SK-N-SH (cell line): Measurements from ENCODE around the gene TMEM213. TPM values are rescaled to one million over a fixed set of nuclear protein-coding genes. Genes with fewer than 3 reads are reported as not detected.

ENCODE experiments used
- CTCF ChIA-PET: fragments of 300-600, 350-600 bp; formaldehyde crosslinking; extraction: SDS; loops from one replicate; lab custom pipeline; 2021; lab: Yijun Ruan, JAX
- POLR2A ChIA-PET: fragments of 350-600 bp; sonication (Branson Sonifier 250); formaldehyde crosslinking; extraction: SDS; loops from one replicate; lab custom pipeline; 2020; ENCODE audit warnings: antibody characterized with exemption, inconsistent platforms; lab: Yijun Ruan, JAX
- DNase-seq: peaks from one replicate; pipeline ENCODE4 v3.0.0; 2012
- H2AFZ ChIP-seq: fragments of 200-600 bp; sonication (generic); 2 replicates; pipeline ENCODE4 v1.8.1; 2016; ENCODE audit warnings: antibody characterized with exemption, mild to moderate bottlenecking, low read depth
- H3F3A ChIP-seq: fragments of 200-600 bp; sonication (generic); replicated peaks from 2 replicates; pipeline ENCODE3; 2016; ENCODE audit warnings: antibody characterized with exemption, mild to moderate bottlenecking; ENCODE audit not compliant: insufficient read depth
- H3K27ac ChIP-seq, 2 experiments: fragments of 200-500 bp in 1 of 2; fragments of 200-600 bp in 1 of 2; sonication (Bioruptor generic) in 1 of 2; sonication (generic), shearing (Covaris generic) in 1 of 2; 2 replicates each; pipeline versions ENCODE4 v1.5.1 to v1.6.1; 2014 to 2016; ENCODE audit warnings: low read depth in 2 of 2, inconsistent platforms in 1 of 2, low read length in 1 of 2, mild to moderate bottlenecking in 1 of 2, mixed read lengths in 1 of 2
- H3K27me3 ChIP-seq: fragments of 200-600 bp; sonication (generic), shearing (Covaris generic); 2 replicates; pipeline ENCODE4 v1.6.1; 2016; ENCODE audit warnings: mixed run types; ENCODE audit not compliant: insufficient read depth
- H3K36me3 ChIP-seq, 2 experiments: fragments of 200-500 bp in 1 of 2; fragments of 200-600 bp in 1 of 2; sonication (Bioruptor generic) in 1 of 2; sonication (generic) in 1 of 2; replicated peaks in 1 of 2; 2 replicates each; pipeline versions ENCODE3 to v1.5.1; 2014 to 2016; ENCODE audit warnings: low read length in 1 of 2, mild to moderate bottlenecking in 1 of 2; ENCODE audit not compliant: insufficient read depth in 2 of 2, control insufficient read depth in 1 of 2
- H3K4me1 ChIP-seq, 2 experiments: fragments of 200-500 bp in 1 of 2; fragments of 200-600 bp in 1 of 2; sonication (Bioruptor generic) in 1 of 2; sonication (generic), shearing (Covaris generic) in 1 of 2; 2 replicates each; pipeline versions ENCODE4 v1.5.1 to v1.6.1; 2014 to 2016; ENCODE audit warnings: low read depth in 1 of 2, low read length in 1 of 2, mixed run types in 1 of 2; ENCODE audit not compliant: insufficient read depth in 2 of 2, control insufficient read depth in 1 of 2
- H3K4me2 ChIP-seq: fragments of 200-600 bp; sonication (generic), shearing (Covaris generic); 2 replicates; pipeline ENCODE4 v1.6.1; 2017; ENCODE audit warnings: mixed run types
- H3K4me3 ChIP-seq, 2 experiments: fragments of 200-500 bp in 1 of 2; fragments of 200-600 bp in 1 of 2; sonication (Bioruptor generic) in 1 of 2; sonication (generic), shearing (Covaris generic) in 1 of 2; 2 replicates each; pipeline versions ENCODE4 v1.5.1 to v1.8.1; 2014 to 2016; ENCODE audit warnings: low read depth in 2 of 2, inconsistent platforms in 1 of 2, low read length in 1 of 2, mild to moderate bottlenecking in 1 of 2, mixed read lengths in 1 of 2, moderate library complexity in 1 of 2
- H3K79me2 ChIP-seq: fragments of 200-600 bp; sonication (generic); 2 replicates; pipeline ENCODE4 v1.8.1; 2017; ENCODE audit warnings: mild to moderate bottlenecking; ENCODE audit not compliant: insufficient read depth
- H3K9ac ChIP-seq: fragments of 200-600 bp; sonication (generic); 2 replicates; pipeline ENCODE4 v1.6.1; 2017; ENCODE audit warnings: mixed run types
- H3K9me2 ChIP-seq: fragments of 200-600 bp; sonication (generic); 2 replicates; pipeline ENCODE4 v1.6.1; 2017; ENCODE audit warnings: mixed run types
- H3K9me3 ChIP-seq: fragments of 200-600 bp; sonication (generic); 2 replicates; pipeline ENCODE4 v1.6.1; 2017; ENCODE audit warnings: mixed run types, mild to moderate bottlenecking, moderate library complexity
- H4K20me1 ChIP-seq: fragments of 200-600 bp; sonication (generic); 2 replicates; pipeline ENCODE4 v1.6.1; 2017; ENCODE audit warnings: mild to moderate bottlenecking, mixed run types; ENCODE audit not compliant: insufficient read depth
- CHD2 ChIP-seq: fragments of 150-350 bp; IDR thresholded peaks from 2 replicates; pipeline ENCODE4 v1.6.1; 2018; ENCODE audit warnings: low read length; ENCODE audit not compliant: partially characterized antibody
- CTCF ChIP-seq: fragments of 200-600 bp; sonication (generic); IDR thresholded peaks from 2 replicates; pipeline ENCODE4 v1.6.1; 2017; ENCODE audit warnings: antibody characterized with exemption, mild to moderate bottlenecking, moderate library complexity
- NFIC ChIP-seq: IDR thresholded peaks from 2 replicates; pipeline ENCODE4 v1.4.0; 2012; ENCODE audit warnings: borderline replicate concordance
- RAD21 ChIP-seq: IDR thresholded peaks from 2 replicates; pipeline ENCODE4 v1.6.1; 2012; ENCODE audit warnings: mild to moderate bottlenecking, low read length
- REST ChIP-seq: IDR thresholded peaks from 2 replicates; pipeline ENCODE4 v1.6.1; 2012; ENCODE audit warnings: mild to moderate bottlenecking, low read depth, low read length, moderate library complexity
- TCF12 ChIP-seq: IDR thresholded peaks from 2 replicates; pipeline ENCODE4 v1.4.0; 2012
- TEAD4 ChIP-seq: IDR thresholded peaks from 2 replicates; pipeline ENCODE4 v1.4.0; 2012; ENCODE audit warnings: mild to moderate bottlenecking, borderline replicate concordance; ENCODE audit not compliant: insufficient read depth
- YY1 ChIP-seq: IDR thresholded peaks from 2 replicates; pipeline ENCODE4 v1.4.0; 2012; ENCODE audit warnings: low read depth, mild to moderate bottlenecking
- WGBS: methylation state at CpG from one replicate; pipeline ENCODE4 v1.1.6; 2017; ENCODE audit warnings: low lambda C conversion rate; 5-methylcytosine and 5-hydroxymethylcytosine counted together
- polyA plus RNA-seq, 3 experiments: library from polyadenylated mRNA; depleted of rRNA; stranded (reverse); fragments of >200 nt; gene quantifications; 2 replicates each; pipeline ENCODE4 v1.2.3, GENCODE V29; 2012

TMEM213 gene
- polyA plus RNA-seq, 1 of the 3 experiments (the other 2 are of a cell fraction), result not detected

GRCh38 chr7:138864667-138865066 is 66.9 kb downstream of the TMEM213 start (continued):
- TF ChIP-seq NFIC (peak; percentile 63), YY1 (no peak), CHD2 (no peak), TEAD4 (no peak), REST (no peak)

GRCh38 chr7:138865843-138866242 is 68.0 kb downstream of the TMEM213 start:
- ChIA-PET CTCF (no interaction called here), POLR2A (no interaction called here)
- 95% methylated on average over 4 of the region's 4 CpGs for WGBS

More at GRCh38 chr7:138865843-138866242, 68.0 kb downstream of the TMEM213 start:
- TF ChIP-seq RAD21, result peak; percentile 40
- no peak for TF ChIP-seq TCF12
- TF ChIP-seq CTCF, result peak; percentile 40
- Histone ChIP-seq H3F3A (peaks cover 5% of the 10 kb centered on the region), H3K27ac (no peak overlapping the region), H3K9me3 (no peaks in the 10 kb centered on the region), H3K36me3 (peaks cover 21 to 42% of the 10 kb centered on the region in 2 experiments), H3K4me1 (no peaks in the 10 kb centered on the region; a peak in 2 of 4 replicates), H3K79me2 (no peaks in the 10 kb centered on the region), H3K4me2 (no peak overlapping the region), H3K4me3 (no peak overlapping the region), H3K9me2 (no peaks in the 10 kb centered on the region), H3K9ac (no peak overlapping the region), H3K27me3 (no peaks in the 10 kb centered on the region), H4K20me1 (no peaks in the 10 kb centered on the region), H2AFZ (no peak overlapping the region)
- DNase-seq, result no peak
